GOT3 (cell line): ENCODE measurements around the gene PLXNA4.

ENCODE experiments used
- DNase-seq: peaks from one replicate; lab custom pipeline; 2025; ENCODE audit warnings: mixed read lengths; lab: John Stamatoyannopoulos, UW

Gene PLXNA4

GRCh38 chr7:132528695-132529094 is 47.6 kb downstream of the PLXNA4 start:
- DNase-seq: no peak

GRCh38 chr7:132527467-132528410 is 48.5 kb downstream of the PLXNA4 start:
- DNase-seq: no peak

- DNase-seq: no peak
Observed at GRCh38 chr7:132526111-132526740, 50.0 kb downstream of the PLXNA4 start.

GRCh38 chr7:132521423-132521822 is 54.8 kb downstream of the PLXNA4 start:
- no peak for DNase-seq

GRCh38 chr7:132520591-132521280 is 55.5 kb downstream of the PLXNA4 start:
- DNase-seq: no peak

- no peak for DNase-seq
Observed at GRCh38 chr7:132519936-132520335, 56.3 kb downstream of the PLXNA4 start.

GRCh38 chr7:132518839-132519173 is 57.5 kb downstream of the PLXNA4 start:
- DNase-seq: no peak

- no peak for DNase-seq
Observed at GRCh38 chr7:132518102-132518838, 58.0 kb downstream of the PLXNA4 start.

- DNase-seq: no peak
Observed at GRCh38 chr7:132516042-132516840, 60.0 kb downstream of the PLXNA4 start.

- no peak for DNase-seq
Observed at GRCh38 chr7:132515181-132515580, 61.1 kb downstream of the PLXNA4 start.

GRCh38 chr7:132514430-132514829 is 61.8 kb downstream of the PLXNA4 start:
- DNase-seq: no peak

GRCh38 chr7:132511921-132512320 is 64.3 kb downstream of the PLXNA4 start:
- no peak for DNase-seq

GRCh38 chr7:132511387-132511786 is 64.9 kb downstream of the PLXNA4 start:
- DNase-seq: no peak

GRCh38 chr7:132509643-132510042 is 66.6 kb downstream of the PLXNA4 start:
- no peak for DNase-seq

- DNase-seq: no peak
Observed at GRCh38 chr7:132508724-132509353, 67.4 kb downstream of the PLXNA4 start.

GRCh38 chr7:132504852-132505251 is 71.4 kb downstream of the PLXNA4 start:
- DNase-seq: no peak

GRCh38 chr7:132504071-132504470 is 72.2 kb downstream of the PLXNA4 start:
- DNase-seq: no peak

GRCh38 chr7:132503415-132503814 is 72.9 kb downstream of the PLXNA4 start:
- DNase-seq: no peak

- no peak for DNase-seq
Observed at GRCh38 chr7:132501956-132502355, 74.3 kb downstream of the PLXNA4 start.

GRCh38 chr7:132500727-132501440 is 75.4 kb downstream of the PLXNA4 start:
- no peak for DNase-seq
